GM21576 (cell line): ENCODE data around the gene PRKCA.
A peak's percentile ranks its signal among the peaks of the same experiment; 100 is the strongest.

ENCODE experiments used
- ATAC-seq: cut with Tn5 transposase; IDR thresholded peaks from one replicate; pipeline ENCODE4 v1.9.1; 2021; ENCODE audit warnings: mild to moderate bottlenecking, moderate library complexity; ENCODE audit not compliant: unreplicated experiment

Gene PRKCA

DNA sequence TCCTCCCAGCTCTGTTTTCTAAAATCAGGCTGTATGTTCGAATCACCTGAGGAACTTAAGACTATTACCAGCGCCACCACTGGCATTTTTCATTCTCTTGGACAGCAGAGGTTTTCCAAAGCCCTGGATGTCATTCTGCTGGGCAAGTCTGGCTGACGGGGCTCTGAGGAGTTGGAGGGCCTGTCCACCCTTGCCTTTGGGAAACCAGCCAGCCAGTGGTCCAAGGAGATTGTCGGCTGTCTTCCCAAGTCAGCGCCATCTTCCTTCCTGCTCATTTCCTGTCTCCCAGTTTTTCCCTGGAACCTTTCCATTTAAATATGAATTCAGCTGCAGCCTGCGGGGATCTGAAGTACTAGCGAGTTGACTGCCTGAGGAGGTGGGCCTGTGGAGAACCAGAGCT lies 258.3 kb downstream of the PRKCA start:
- ATAC-seq = no peak

DNA sequence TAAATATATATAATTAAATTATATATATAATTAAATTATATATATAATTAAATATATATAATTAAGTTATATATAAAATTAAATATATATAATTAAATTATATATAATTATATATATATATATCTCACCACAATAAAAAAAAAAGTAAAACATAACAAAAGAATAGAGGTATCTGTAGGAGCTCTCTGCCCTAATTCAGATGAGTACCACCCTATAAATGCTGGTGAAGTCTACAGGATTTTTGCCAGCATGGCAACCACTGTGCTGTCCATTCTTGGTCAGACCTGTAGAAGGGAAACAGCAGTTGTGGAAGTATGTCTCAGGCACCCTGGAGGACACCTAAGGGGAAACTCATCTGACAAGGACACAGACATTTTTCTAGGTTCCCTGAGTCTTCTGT lies 259.7 kb downstream of the PRKCA start:
- ATAC-seq = no peak

DNA sequence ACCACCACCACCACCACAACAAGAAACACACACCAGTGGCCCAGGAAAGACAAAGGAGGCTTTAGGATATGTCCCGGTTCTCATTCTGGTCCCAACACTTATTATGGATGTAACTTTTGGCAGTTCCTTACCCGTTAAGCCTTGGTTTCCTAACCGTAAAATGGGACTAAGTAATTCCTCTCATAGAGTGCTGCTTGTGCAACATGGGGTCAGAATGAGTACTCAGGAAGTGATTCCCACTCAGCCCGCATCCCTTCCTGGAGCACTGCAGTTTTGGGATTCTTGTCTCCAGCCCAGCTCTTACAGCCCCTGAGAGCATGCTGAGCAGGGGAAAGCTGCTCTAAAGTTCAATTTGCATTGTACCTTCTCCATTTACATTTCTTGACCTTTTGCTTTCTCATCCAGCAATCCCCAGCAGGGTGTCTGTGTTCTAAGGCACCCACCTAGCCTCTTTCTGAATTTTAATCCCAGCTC lies 262.6 kb downstream of the PRKCA start:
- ATAC-seq = no peak

DNA sequence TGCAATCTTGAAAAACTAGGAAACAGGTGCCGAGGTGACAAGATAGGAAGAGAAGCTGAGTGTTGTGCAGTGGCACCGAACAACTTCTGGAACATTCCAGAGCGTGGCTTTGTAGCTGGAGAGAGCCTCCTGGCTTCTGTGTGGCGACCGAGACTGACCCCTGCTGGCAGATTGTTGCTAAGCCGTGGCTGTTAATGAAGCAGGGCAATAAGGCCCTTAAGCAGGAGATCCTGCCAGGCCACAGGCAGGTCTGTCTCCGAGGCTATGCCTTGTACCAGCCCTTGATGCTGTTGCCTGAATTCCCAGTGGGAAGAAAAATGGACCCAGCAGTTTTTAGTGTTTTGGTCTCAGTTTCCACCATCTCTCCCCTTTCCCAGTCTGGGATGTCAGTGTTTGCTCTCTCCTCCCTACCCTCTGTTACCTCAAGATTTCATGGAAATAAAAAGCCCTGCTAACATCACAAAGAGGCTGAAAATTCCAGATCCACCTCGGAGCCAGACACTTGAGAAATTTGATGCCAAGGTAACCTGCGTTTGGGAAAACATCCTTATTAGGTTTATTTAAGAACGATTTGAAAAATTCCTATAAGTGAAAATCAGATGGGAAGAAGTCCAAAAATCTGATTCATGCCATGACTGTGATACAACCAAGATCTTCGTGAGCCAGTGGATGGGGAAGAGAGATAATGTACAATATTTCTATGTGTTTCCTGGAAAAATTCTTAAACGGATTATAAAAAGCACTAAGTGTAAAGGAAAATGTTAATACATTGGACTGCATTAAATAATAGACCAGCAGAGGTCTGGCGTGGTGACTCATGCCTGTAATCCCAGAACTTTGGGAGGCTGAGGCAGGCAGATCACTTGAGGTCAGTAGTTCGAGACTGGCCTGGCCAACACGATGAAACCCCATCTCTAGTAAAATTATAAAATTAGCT lies 265.1 kb downstream of the PRKCA start:
- peak; percentile 67 for ATAC-seq

DNA sequence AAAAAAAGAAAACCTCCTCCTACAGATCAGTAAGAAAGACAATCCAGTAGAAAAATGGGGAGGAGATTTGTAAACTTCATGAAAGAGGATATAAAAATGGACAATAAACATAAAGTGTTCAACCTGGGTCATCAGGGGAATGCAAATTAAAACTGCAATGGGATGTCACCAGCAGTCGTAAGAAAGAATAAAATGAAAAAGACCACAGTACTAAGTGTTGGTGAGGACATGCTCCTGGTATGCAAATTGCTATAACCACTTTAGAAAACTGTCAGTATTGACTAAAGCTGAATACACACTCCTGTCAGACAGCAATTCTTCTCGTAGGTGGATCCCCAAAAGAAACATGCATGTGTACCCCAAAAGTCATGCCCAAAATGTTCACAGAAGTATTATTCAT lies 267.2 kb downstream of the PRKCA start:
- ATAC-seq = no peak

DNA sequence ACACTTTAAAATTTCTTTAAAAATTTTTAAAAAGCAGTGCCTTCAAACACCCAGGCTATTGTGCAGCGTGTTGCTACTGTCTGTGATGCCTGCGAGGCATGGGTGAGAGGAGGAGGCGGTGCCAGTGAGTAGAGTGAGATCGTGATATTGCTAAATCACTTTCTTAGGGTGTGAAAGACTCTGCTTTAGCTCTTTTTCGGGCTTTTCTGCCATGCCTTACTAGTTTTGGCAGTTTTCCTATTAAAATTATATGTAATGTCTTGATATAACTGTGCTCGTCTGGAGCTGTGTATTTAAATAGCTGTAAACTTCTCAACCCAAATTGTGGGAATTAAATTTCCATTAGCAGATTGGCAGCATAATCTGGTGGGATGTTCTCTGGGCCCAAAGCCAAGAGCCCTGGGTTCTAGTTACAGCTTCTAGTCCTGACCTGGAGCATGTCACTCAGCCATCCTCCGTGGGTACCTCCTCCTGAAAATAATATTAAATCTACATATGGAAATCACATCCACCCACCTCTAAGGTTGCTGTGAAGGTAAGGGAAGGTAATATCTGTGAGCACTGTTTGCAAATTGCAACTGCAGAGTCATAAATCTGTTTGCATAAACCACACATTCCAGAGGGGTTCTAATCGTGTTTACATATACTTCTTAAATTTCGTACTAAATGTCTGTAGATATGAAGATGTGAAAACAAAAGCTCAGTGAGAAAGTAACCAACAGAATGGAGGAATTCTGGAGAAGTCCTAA lies 268.2 kb downstream of the PRKCA start:
- no peak for ATAC-seq

DNA sequence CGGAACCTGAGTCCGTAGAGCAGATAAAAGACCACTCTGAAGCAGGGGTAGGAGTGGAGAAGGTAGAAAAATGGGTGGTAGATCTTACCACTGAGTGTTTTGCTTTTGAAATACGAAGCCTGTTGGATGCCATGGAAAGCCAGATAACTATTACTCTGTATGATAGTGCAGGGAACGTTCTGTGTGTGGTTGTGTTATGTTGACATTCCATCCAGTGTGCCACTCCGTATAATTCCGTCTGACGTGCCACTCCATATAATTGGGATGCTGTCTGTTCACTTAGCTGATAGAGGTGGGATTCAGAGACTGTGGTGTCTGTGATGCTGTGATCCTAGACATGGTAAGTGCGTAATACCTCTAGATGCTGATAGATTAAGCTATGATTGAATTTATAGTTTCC lies 269.3 kb downstream of the PRKCA start:
- ATAC-seq = no peak

DNA sequence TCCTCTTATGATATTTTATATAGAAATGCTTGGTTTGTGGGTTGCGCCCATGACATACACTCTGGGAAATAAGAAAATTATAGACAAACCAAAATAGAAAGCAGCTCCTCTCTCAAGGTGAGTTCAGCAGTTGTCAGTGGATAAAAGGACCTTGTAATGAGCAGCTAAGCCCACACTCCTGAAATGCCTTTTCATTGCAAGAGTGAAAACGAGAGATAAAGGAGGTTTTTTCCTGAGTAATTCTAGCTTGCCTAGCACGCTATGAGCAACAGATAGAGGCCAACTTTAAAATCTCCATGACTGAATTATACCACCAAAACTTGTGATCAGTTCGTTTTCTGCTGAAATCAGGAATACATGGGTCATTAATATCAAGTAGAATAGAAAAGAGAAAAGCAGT lies 270.7 kb downstream of the PRKCA start:
- ATAC-seq = no peak

DNA sequence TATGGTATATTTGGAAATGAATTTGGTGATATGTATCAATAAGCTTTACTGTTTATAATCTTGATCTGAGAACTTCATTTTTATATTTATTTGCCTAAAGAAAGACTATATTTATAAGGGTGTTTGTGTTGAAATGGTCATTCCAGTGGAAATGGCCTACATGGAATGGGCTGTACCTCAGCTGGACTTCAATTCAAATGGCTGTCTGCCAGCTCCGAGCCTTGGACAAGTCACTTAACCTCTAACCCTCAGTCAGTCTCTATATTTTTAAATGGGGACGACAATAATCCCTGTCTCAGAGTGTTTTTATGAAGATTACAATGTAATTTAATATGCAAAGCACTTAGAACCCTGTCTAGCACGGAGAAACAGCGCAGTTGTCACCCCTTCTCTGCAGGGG lies 271.7 kb downstream of the PRKCA start:
- ATAC-seq = no peak

DNA sequence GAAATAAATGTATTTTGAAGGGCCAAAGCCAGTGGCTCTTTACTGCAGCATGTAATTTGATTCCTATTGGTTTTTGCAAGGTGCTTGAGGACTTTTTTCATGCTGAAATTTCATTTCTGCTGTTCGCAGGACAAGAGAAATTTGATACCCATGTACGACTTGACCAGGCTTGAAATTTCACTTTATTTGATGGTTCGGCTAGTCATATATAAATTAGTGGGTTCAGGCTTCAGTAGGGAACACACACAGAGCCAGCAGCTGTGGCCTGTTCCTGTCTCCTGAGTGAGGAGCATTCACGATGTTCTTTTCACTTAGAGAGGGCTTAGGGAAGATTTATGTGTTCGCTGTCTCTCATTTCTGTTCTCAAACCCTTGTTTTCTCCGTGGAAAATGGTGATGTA lies 274.1 kb downstream of the PRKCA start:
- ATAC-seq = no peak

DNA sequence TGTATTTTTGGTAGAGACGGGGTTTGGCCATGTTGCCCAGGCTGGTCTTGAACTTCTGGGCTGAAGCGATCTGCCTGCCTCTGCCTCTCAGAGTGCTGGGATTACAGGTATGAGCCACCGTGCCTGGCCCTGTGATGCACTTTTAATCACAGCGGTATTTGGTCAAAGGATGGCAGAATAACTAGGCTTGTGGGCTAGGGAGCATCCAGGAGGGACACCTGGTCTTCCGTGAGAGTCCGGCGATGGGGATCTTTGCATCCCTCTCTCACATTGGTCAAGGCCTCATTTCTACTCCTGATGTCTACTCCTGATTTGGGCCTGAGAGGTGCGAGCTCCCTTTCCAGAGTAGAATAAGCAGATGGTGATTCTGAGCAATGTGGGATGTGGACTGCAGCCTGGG lies 274.6 kb downstream of the PRKCA start:
- no peak for ATAC-seq

DNA sequence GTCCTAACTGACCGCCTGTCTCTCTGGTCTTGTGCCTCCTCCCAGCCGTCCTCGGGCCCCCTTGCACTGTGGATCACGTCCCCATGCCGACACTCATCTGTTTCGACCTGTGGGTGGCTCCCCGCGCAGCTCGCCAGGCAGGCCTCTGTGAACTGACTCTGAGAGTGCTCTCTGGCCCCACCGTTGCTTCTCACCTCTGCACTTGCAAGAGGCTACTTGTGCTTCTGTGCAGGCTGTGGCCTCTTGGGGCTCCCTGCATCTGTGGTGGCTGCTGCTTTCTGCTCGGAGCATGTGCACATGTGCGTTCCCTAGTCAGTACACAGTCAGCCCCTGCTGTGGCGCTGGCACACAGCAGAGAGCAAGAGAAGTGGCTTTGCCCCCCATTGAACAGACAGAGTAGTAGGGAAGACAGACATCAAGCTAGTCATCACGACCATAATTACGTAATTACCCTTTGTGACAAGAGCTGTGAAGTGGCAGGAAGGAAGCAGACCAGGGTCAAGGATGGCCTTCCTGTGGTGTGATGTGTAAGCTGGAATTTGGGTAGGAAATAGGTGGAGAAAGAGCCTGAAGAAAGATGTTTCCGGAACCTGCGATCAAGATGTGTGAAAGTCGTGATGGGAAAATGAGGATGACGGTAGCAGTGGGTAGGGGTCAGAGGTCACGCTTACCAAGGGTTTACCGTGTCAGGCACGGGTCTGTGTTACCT lies 276.5 kb downstream of the PRKCA start:
- ATAC-seq = no peak

DNA sequence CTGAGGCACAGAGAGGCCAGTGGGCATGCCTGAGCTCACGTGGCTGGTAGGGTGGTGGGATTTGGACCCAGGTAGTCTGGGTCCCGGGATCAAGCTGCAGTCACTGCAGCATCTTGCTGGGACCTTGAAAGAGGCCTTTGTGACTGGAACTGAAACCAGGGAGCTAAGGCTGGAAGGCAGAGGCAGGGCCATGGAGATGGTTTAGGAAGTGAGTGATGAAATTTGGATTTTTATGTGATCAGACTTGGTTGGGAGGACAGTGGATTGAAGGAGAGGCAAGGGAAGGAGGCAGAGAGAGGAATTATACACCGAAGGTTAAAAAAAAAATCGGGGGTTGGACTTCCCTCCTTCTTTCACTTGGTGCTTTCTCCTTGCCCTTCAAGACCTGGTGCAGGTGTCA lies 277.1 kb downstream of the PRKCA start:
- ATAC-seq = no peak

DNA sequence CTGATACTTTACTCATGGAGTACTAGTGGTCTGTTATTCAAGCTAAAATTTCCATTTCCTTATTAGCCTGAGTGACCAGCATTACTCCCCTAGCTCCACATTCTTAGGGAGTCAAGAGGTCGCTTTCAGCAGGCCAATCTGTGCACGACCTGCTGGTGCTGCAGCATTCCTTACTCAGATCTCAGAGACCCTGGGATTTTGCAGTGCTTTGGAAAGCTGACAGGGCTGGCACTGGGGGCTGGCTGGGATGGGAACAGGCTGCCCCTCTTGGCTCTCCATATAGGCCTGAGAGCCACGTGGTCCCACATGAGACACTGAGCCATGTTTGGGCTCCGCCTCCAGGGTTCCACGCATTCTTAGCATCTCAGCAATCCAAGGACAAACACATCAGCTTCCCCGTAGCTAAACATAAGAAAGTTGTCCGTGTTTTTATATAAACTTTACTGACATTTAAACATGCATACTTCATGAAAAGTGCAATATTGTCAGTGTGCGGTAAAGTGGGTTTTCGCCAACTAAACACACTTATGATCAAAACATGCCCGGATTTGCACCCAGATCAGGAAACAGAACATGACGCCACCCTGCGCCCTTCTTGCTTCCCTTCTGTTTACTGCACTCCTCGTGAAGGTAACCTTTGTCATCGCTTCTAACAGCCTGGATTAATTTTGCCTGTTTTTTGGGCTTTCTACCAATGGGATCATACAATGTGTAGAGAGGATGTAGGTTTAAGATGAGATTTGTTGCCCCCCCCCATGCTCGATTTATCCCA lies 278.0 kb downstream of the PRKCA start:
- no peak for ATAC-seq

DNA sequence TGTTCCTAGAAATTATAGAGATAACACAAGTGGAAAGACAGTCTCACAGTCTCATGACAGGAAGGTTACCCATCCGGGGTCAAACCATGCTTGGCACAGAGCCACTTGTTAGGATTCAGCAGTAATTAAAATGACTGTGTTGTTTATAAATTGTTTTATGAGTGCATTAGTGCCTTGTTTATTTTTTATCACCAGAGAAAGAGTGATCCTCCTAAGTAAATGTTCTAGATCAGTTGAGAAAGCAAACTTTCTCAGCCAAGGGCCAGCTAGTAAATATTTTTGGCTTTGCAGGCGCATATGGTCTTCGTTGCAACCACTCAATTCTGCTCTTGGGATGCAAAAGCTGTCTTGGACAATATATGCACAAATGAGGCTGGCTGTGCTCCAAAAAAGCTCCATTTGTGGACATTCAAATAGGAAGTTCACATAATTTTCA lies 278.6 kb downstream of the PRKCA start:
- ATAC-seq = no peak

DNA sequence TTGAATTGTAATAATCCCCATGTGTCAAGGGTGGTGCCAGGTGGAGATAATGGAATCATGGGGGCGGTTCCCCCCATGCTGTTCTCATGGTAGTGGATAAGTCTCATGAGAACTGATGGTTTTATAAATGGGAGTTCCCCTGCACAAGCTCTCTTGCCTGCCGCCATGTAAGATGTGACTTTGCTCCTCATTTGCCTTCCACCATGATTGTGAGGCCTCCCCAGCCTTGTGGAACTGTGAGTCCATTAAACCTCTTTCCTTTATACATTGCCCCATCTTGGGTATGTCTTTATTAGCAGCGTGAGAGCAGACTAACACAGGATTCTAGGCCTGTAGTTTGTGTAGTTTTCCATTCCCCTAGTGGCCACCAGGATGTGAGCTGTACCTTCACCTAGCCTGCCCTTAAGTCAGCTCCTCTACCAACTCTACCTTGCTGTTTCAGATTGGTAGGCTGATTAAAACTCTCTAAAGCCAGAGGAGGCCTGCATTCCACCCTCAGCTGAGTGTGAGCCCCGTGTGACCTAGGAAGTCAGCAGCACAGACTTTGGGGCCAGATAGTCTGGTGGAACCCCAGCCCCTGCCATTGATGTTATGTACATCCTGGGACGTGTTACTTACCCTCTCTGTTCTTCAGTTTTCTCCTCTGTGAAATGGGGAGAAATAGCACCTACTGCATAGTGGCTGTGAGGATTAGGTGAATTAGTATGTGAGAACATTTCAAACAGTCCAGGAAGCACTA lies 280.1 kb downstream of the PRKCA start:
- ATAC-seq = no peak

DNA sequence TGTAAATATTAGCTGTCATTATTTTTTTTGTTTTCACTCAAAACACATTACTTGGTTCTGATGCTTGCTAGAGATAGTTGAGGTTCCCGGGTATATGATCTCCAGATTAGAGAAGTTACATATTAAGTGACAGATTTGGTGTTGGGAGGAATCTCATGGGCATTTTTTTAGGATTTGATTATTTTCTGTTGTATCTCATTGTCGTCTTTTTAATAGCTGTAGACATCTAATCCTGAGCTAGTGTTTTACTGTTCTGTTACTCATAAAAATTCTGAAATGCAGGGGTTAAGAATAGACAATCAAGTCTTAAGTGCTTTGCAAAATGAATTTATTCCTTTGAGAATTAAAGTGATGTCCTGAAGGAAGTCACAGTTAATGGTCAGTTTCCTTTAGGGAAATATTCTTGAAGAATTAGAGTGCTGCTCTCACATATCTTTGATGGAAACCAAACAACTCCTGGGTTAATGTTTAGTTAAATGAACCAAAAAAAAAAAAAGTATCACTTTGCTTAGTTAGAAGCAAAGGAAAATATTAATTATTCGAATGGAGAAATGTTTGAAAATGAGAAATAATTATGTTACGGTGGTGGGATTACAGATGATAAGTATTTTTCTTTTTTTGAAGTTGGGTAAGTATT lies 280.8 kb downstream of the PRKCA start:
- ATAC-seq = no peak

DNA sequence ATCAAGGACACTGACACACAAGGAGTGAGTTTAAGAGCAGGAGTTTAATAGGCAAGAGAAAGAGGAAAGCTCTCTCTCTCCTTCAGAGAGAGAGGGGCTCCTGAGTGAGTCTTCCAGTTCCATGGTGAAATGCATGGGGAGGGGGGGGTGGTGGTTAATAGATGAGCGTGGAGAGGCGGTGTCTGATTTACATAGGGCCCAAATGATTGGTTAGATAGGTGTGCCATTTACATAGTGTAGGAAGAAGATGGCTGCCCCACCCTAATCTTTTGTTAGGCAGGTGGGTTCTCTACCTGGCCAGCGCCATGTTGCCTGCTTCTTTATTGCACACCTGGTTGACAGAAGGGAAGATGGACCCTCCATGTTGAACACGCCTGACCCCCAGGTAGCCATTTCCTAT lies 282.5 kb downstream of the PRKCA start:
- no peak for ATAC-seq

DNA sequence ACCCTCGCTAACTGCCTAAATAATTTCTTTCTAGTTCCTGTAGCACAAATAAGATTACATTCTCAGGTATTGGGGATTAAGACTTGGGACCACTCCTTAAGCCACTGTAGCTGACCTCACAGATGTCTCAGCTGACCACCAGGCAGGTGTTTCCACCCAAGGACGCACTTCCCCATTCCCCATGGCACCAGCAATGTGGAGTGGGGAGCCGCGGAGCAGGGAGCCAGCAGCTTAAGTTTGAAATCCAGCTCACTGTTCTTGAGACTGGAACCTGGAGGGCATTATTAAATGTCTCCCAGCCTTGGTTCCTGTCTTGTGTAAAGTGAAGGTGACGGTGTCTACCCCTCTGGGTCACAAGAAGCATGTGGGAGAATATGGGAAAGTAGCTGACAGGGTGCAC lies 283.1 kb downstream of the PRKCA start:
- ATAC-seq = no peak

DNA sequence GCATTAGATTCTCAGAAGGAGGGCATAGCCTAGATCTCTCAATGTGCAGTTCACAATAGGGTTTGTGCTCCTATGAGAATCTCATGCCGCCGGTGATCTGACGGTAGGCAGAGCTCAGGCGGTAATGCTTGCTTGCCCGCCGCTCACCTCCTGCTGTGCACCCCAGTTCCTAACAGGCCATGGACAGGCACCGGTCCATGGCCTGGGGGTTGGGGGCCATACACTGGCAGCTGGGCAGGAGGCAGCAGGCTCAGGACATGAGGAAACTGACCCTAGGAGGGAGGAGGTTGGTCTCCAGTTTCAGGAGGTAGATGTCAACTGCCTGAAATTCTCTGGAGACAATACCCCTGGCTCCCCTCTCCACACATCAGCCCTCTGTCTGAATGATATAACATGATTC lies 287.5 kb downstream of the PRKCA start:
- no peak for ATAC-seq
